LNCaP clone FGC (cell line): Measurements from ENCODE around the gene MICAL1.

Source experiments
- DNase-seq: peaks from one replicate; pipeline ENCODE4 v3.0.0-alpha.2; 2011; ENCODE audit warnings: low read depth
- H3K4me3 ChIP-seq: 2 replicates; pipeline ENCODE4 v1.5.1; 2011; ENCODE audit warnings: mild to moderate bottlenecking, low read depth, low read length, control low read depth
- CTCF ChIP-seq: IDR thresholded peaks from 2 replicates; pipeline ENCODE4 v1.5.1; 2012; ENCODE audit warnings: mild to moderate bottlenecking; ENCODE audit not compliant: control insufficient read depth, insufficient read depth; ENCODE audit errors: extremely low read depth

Gene MICAL1

GRCh38 chr6:109453594-109454495 lies 1.7 kb downstream of the MICAL1 start:
- DNase-seq: no peak
- TF ChIP-seq CTCF: no peak
- no peak overlapping the region for H3K4me3 ChIP-seq

DNA sequence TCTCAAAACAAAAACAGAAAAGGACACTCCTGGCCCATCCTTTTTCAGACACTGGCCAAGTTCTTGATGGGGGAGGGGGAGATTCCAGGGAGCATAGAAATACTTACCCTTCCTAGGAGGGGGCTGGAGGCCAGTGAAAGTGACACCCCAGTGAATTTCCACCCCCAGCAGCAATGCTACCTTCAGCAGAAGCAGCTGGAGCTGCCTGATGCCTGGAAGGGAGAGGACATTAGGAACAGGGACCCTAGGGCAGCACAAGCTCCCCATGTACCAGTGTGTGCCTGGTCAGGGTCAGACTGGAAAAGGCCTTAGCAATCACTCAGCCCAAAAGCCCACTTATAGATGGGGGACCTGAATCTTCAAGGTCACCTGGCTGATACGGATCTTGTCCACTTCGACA lies 2.4 kb downstream of the MICAL1 start:
- TF ChIP-seq CTCF: no peak
- no peak overlapping the region for H3K4me3 ChIP-seq
- no peak for DNase-seq

- H3K4me3 ChIP-seq: no peak overlapping the region
- no peak for DNase-seq
- TF ChIP-seq CTCF: no peak
Observed at GRCh38 chr6:109452181-109452580, 3.4 kb downstream of the MICAL1 start.

DNA sequence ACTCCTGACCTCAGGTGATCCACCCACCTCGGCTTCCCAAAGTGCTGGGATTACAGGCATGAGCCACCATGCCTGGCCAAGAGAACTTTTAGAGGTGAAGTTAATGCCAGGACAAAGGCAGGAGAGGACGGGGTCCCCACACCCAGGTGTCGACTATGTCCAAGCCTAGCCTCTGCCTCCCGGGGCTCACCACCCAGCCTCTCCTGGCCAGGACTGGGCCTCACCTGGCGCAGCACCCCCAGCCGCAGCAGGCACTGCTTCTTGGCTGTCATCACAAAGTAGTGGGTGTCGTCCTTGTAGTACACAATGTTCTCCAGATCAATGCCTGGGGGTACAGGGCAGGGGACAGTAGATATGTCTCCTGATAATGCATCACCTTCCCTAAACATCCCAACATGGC lies 4.2 kb downstream of the MICAL1 start:
- no peak for DNase-seq
- H3K4me3 ChIP-seq: no peak overlapping the region
- TF ChIP-seq CTCF: no peak

DNA sequence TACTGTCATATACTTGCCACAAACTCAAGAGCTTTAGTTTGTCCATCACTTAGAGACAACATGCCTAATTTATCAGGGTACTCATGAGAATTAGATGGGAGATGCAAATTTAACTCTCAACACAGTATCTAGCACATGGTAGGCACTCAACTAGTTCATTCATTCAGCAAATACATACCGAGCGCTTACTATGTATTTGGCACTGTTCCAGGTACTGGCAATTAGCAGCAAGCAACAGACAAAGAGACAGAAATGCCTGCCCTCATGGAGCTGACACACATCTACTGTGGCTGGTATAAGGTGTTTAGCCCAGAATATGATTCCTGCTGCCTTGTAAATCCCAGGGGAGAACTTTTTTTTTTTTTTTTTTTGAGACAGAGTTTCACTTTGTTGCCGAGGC lies 4.8 kb downstream of the MICAL1 start:
- no peak overlapping the region for H3K4me3 ChIP-seq
- DNase-seq: no peak
- no peak for TF ChIP-seq CTCF

DNA sequence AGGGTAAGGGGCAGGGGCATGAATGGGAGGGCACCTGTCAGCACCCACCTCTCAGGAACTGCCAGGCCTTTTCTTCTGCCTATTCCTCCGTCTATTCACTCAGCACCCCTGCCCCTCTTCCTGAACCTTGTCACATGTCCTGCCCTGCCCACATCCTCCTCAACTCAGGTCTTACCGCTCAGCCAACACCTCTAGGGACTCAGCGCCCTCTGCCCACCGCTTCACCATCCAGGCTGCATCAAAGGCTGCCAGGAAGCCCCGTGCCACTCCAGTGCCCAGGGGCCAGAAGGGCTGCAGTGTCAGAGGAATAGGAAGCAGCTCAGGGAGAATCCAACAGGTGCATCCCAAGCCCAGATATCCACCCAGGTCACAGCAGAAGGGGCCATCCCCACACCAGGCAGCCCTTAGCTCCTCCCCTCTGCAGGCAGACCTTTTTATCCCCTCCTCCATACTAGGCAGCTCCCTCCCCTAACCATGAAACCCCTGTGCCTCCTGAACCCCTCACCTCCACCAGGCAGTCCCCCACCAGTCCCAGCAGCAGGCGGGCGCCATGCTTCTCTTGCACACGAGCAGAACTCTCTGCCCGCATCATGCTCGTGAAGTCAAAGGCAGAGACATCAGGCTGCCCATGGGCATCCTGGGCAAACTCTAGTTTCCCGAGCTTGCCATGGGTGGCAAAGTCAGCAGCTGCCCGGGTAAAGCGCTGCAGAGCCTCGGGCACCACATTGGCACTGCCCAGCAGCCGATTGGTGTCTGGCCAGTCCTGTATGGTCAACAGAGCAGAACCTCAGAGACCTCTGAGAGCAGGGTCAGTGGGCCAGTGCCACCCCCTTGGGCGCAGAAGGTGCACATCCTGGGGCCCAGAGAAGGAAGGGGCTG lies 5.5 kb downstream of the MICAL1 start:
- DNase-seq: no peak
- H3K4me3 ChIP-seq: no peak overlapping the region
- no peak for TF ChIP-seq CTCF
